ENCODE data around the gene MT3. TPM values are rescaled to one million over a fixed set of nuclear protein-coding genes. Genes with fewer than 3 reads are reported as not detected.

Gene MT3
- total and polyA plus RNA-seq, 2 of the 13 experiments (the other 11 are each of a cell fraction or from before 2014, with no cell fraction given), result not detected

- TF ChIP-seq CSRNP2 (CRISPR knock-in tag; conservative IDR thresholded peaks at IDR 0.05; ENCODE audit: low read depth), result no peak
- no peak for TF ChIP-seq SPEN (CRISPR knock-in tag; IDR thresholded peaks at IDR 0.05; ENCODE audit: low read depth)
- no peak for TF ChIP-seq MED8 (CRISPR knock-in tag; IDR thresholded peaks at IDR 0.05; ENCODE audit: insufficient replicate concordance)
- TF ChIP-seq HMG20B (CRISPR knock-in tag; conservative IDR thresholded peaks at IDR 0.05), result no peak
- no peak for TF ChIP-seq ISX (CRISPR knock-in tag; conservative IDR thresholded peaks at IDR 0.05)
- no peak for TF ChIP-seq STAT5B (CRISPR knock-in tag; IDR thresholded peaks at IDR 0.05)
- TF ChIP-seq U2AF2 (IDR thresholded peaks at IDR 0.05; ENCODE audit: low read depth, low read length), result no peak
- no peak for TF ChIP-seq SP140L (CRISPR knock-in tag; IDR thresholded peaks at IDR 0.05; ENCODE audit: borderline replicate concordance)
- no peak for TF ChIP-seq ZNF572 (CRISPR knock-in tag; IDR thresholded peaks at IDR 0.05)
- no peak for TF ChIP-seq ZNF777 (CRISPR knock-in tag; IDR thresholded peaks at IDR 0.05)
- TF ChIP-seq ZNF782 (CRISPR knock-in tag; IDR thresholded peaks at IDR 0.05; ENCODE audit: borderline replicate concordance), result peak; percentile 49; the same call in 1 of the 2 replicates
- TF ChIP-seq ZNF264 (CRISPR knock-in tag; IDR thresholded peaks at IDR 0.05), result no peak
- TF ChIP-seq TCF12 (IDR thresholded peaks at IDR 0.05), result no peak
- TF ChIP-seq TCF12 (CRISPR knock-in tag; IDR thresholded peaks at IDR 0.05), result no peak
- TF ChIP-seq MXI1 (IDR thresholded peaks at IDR 0.05; ENCODE audit: borderline replicate concordance, low read depth, low read length), result peak; percentile 11; the same call in 1 of the 3 replicates
- no peak for TF ChIP-seq RNF2 (conservative IDR thresholded peaks at IDR 0.05; ENCODE audit: low read depth)
- no peak for TF ChIP-seq CHD4 (IDR thresholded peaks at IDR 0.05; ENCODE audit: borderline replicate concordance, low read length)
- TF ChIP-seq ZNF280D (CRISPR knock-in tag; IDR thresholded peaks at IDR 0.05), result no peak
- no peak for TF ChIP-seq ZBED4 (CRISPR knock-in tag; IDR thresholded peaks at IDR 0.05; ENCODE audit: borderline replicate concordance)
- no peak for TF ChIP-seq KLF11 (CRISPR knock-in tag; IDR thresholded peaks at IDR 0.05)
- no peak for TF ChIP-seq PBX3 (CRISPR knock-in tag; IDR thresholded peaks at IDR 0.05; ENCODE audit: borderline replicate concordance)
- no peak for TF ChIP-seq ZEB1 (IDR thresholded peaks at IDR 0.05; ENCODE audit: insufficient replicate concordance, low read depth)
These were observed 20.8 kb downstream of the MT3 start (continued) for GRCh38 chr16:56610017-56610608.

Data from HepG2 (cell line).